Left ventricle myocardium inferior (tissue), 1 donor: ENCODE measurements around the gene ABR. TPM values are rescaled to one million over a fixed set of nuclear protein-coding genes. Genes with fewer than 3 reads are reported as not detected.

ENCODE experiments used
- DNase-seq: peaks from one replicate; pipeline ENCODE4 v3.0.0-alpha.2; 2020
- H3K27ac ChIP-seq: fragments of 200-600 bp; replicated peaks from 2 replicates; pipeline ENCODE4 v1.8.0; 2021
- H3K27me3 ChIP-seq: fragments of 200-600 bp; 2 replicates; pipeline ENCODE4 v1.8.0; 2021; ENCODE audit warnings: low read depth
- H3K36me3 ChIP-seq: fragments of 200-600 bp; 2 replicates; pipeline ENCODE4 v1.8.0; 2021
- H3K4me1 ChIP-seq: fragments of 200-600 bp; 2 replicates; pipeline ENCODE4 v1.8.0; 2021
- H3K4me3 ChIP-seq: fragments of 200-600 bp; 2 replicates; pipeline ENCODE4 v1.8.0; 2021; ENCODE audit warnings: mild to moderate bottlenecking, moderate library complexity
- H3K9me3 ChIP-seq: fragments of 200-600 bp; replicated peaks from 2 replicates; pipeline ENCODE4 v1.8.0; 2021
- intact Hi-C: fragments of 100-400 bp; cut with micrococcal nuclease; formaldehyde crosslinking; loops from one replicate; pipeline ENCODE4 v1.11.0; 2022
- total RNA-seq: library from RNA; stranded (reverse); fragmentation: NEBNext Ultra II Directional; extraction: Animal tissue kit (Norgen Biotek cat#: 25700); gene quantifications from one replicate; pipeline ENCODE4 v1.2.1, GENCODE V29; 2021
- TF ChIP-seq, protein P1 (sequence below): fragments of 200-600 bp; IDR thresholded peaks from 2 replicates; pipeline ENCODE4 v1.8.0; 2021; ENCODE audit warnings: antibody characterized with exemption, mild to moderate bottlenecking, borderline replicate concordance
- donor health status: DM: no; HTN: yes; CAD: no; lungs with severe emphysema.

The ABR gene
- total RNA-seq, 1 donor from 2014 or later: 170 TPM

DNA sequence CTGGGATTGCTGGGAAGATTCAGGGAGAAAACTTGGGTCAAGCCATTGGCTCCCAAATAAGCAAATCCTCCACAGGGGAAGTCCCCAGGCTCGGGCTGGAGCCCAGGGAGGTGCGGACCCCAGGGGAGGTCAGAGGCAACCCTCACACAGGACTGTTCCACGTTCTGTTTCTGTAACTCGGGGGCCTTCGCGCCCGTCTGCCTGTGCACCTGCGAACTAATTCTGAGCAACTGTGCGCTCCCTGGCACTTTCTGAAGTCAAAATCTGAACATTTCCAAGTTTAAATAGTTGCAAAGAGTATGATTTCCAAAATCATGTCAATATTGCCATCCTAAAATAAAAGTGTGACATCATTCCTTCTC lies 166.1 kb downstream of the ABR start:
- Histone ChIP-seq H3K36me3 (peaks cover 44% of the 10 kb centered on the region), H3K27ac (no peak overlapping the region), H3K27me3 (no peaks in the 10 kb centered on the region), H3K4me1 (peaks cover 59% of the 10 kb centered on the region), H3K9me3 (no peaks in the 10 kb centered on the region), H3K4me3 (no peak overlapping the region)
- intact Hi-C loops: no loop called here
- no peak for DNase-seq
- TF ChIP-seq, protein P1, sequence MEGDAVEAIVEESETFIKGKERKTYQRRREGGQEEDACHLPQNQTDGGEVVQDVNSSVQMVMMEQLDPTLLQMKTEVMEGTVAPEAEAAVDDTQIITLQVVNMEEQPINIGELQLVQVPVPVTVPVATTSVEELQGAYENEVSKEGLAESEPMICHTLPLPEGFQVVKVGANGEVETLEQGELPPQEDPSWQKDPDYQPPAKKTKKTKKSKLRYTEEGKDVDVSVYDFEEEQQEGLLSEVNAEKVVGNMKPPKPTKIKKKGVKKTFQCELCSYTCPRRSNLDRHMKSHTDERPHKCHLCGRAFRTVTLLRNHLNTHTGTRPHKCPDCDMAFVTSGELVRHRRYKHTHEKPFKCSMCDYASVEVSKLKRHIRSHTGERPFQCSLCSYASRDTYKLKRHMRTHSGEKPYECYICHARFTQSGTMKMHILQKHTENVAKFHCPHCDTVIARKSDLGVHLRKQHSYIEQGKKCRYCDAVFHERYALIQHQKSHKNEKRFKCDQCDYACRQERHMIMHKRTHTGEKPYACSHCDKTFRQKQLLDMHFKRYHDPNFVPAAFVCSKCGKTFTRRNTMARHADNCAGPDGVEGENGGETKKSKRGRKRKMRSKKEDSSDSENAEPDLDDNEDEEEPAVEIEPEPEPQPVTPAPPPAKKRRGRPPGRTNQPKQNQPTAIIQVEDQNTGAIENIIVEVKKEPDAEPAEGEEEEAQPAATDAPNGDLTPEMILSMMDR: no peak

DNA sequence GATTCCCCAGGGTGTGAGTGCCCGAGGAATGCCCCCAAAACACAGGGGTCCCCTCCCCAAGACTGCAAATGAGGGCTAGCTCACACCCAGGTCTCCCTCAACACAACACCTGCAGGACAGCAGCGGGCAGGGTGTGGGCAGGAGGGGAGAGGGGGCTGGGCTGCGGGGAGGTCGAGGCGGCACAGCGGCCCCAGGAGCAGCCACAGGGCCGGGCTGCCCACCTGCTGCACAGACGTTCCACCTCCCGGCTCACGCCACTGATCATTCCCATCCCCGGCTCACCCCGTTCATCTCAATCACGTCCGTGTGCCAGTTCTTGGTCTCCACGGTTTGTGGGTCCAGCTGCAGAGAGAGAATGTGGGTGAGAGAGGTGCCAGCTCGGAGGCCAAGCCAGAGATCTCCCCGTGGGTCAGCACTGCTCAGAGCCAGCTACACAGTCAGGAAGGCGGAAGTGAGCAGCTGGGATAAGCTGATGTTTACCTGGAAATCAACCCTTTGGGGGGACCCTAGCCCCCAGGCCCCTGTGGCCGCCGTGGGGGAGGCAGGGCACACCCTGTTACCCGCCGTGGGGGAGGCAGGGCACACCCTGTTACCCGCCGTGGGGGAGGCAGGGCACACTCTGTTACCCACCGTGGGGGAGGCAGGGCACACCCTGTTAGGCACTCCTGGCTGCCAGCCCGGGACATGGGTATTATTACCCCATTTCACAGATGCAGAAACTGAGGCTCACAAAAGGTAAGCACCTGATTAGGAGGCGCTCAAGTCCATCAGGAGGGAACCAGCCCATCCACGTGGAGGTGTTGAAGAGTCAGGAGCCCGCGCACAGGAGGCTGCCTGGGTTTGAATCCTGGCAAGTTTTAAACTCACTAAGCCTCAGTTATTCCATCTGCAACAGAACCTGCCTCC lies 166.7 kb downstream of the ABR start:
- TF ChIP-seq, protein P1: no peak
- Histone ChIP-seq H3K4me3 (no peak overlapping the region), H3K27ac (no peak overlapping the region), H3K4me1 (peaks cover 59% of the 10 kb centered on the region), H3K9me3 (no peaks in the 10 kb centered on the region), H3K27me3 (no peaks in the 10 kb centered on the region), H3K36me3 (peaks cover 49% of the 10 kb centered on the region)
- intact Hi-C loops: no loop called here
- no peak for DNase-seq

DNA sequence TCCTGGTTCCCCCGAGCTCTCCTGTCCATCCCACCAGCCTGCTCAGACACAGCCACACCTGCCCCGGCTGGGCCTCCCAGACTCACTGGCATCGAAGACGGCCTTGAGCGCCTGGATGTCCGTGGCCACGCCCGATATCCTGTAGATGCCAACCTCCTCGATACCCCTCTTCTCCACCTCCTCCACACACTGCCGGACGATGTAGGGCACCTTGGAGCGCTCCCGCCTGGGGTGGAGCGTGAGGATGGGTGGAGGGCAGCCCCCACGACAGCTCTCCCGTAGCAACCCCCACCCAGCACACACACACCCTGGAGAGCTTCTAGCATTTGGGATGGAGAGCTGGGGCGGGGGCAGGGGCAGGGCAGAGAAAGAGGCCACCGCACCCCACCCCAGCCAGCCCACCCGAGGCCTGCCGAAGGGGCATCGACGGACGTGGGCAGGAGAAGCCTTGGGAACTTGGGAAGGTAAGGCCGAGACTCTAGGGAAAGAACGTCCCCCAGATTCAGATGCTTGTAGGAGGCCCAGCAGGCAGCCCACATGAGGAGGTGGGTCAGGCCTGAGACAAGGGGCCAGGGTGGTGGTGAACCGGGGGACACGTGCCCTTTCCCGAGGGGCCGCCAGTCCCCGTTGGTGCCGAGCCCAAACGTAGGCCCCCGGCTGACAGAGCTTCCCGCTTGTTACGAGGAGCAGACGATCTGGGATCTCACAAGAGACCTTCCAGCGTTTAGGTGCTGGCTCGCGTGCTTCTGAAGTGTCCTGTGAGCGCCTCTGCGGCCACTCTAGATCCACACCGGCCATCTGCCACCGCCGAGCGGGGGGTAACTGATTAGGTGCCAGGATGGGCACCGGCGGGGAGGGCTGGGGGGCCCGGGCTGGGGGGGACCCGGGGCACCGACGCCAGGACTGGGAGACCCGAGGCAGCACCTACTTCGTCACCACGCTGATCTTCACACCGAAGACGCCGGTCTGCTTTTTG lies 167.7 kb downstream of the ABR start:
- intact Hi-C loops: no loop called here
- TF ChIP-seq, protein P1: no peak
- no peak overlapping the region for H3K4me3 ChIP-seq
- no peak for DNase-seq
- peaks cover 60% of the 10 kb centered on the region for H3K36me3 ChIP-seq
- H3K27ac ChIP-seq: peak overlapping the region; percentile 82
- no peaks in the 10 kb centered on the region for H3K9me3 ChIP-seq
- peaks cover 60% of the 10 kb centered on the region for H3K4me1 ChIP-seq
- H3K27me3 ChIP-seq: no peaks in the 10 kb centered on the region

DNA sequence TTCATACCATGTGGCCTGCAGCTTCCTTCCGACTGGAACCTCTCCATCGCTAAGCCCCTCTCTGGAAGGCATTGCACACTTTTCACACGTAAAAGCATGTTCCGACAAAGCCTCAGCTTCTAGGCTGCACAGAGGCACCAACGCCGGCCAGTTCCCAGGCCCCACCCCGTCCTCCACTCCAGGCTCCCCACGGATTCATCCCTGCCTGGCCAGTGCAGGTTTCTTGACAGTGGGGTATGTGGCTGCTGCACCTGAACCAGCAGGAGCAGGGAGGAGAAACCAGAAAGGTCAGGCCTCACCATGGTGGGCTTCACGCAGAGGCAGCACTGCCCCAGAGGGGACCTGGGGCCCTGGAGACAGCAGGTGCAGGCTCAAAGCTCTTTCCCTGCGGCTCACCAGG lies 168.6 kb downstream of the ABR start:
- intact Hi-C loops: no loop called here
- no peak overlapping the region for H3K4me3 ChIP-seq
- no peaks in the 10 kb centered on the region for H3K27me3 ChIP-seq
- H3K36me3 ChIP-seq: peaks cover 65% of the 10 kb centered on the region
- peak overlapping the region; percentile 82 for H3K27ac ChIP-seq
- TF ChIP-seq, protein P1: no peak
- no peak for DNase-seq
- peaks cover 65% of the 10 kb centered on the region for H3K4me1 ChIP-seq
- H3K9me3 ChIP-seq: no peaks in the 10 kb centered on the region

DNA sequence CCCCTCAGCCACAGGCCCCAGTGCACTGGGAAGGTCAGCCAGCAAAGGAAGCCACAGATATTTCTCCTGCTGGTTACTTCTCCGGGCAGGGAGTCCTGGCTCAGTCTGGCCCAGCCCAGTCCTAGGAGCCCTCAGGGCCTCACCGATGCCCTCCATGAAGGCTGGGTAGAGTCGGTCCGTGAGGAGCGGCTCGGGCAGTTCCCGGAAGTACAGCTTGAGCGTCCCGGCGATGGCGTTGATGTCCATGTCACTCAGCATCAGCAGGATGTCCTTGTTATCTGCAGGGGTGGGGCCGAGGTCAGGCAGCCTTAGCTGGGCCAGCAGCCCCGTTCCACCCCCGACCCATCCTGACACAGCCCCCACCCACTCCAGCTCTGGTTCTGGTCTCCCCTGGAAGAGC lies 169.2 kb downstream of the ABR start:
- Histone ChIP-seq H3K27me3 (no peaks in the 10 kb centered on the region), H3K4me3 (no peak overlapping the region), H3K9me3 (no peaks in the 10 kb centered on the region), H3K27ac (peak overlapping the region; percentile 82), H3K4me1 (peaks cover 71% of the 10 kb centered on the region), H3K36me3 (peaks cover 71% of the 10 kb centered on the region)
- TF ChIP-seq, protein P1: no peak
- DNase-seq: no peak
- intact Hi-C loops: no loop called here
